Hepatocyte (in vitro differentiated cells): ENCODE measurements around the gene NIN.

Experiments used
- EZH2 ChIP-seq: fragments of 200-600 bp; sonication (generic); IDR thresholded peaks from 2 replicates; pipeline ENCODE4 v1.6.1; 2016; ENCODE audit warnings: antibody characterized with exemption, mild to moderate bottlenecking, borderline replicate concordance
- EZH2phosphoT487 ChIP-seq: fragments of 200-600 bp; sonication (generic); IDR thresholded peaks from one replicate; pipeline ENCODE4 v1.6.1; 2018; ENCODE audit warnings: antibody characterized with exemption, mild to moderate bottlenecking, low read depth, moderate library complexity; ENCODE audit not compliant: unreplicated experiment, severe bottlenecking
- TF ChIP-seq, protein P1 (sequence below): fragments of 200-600 bp; sonication (generic); IDR thresholded peaks from 2 replicates; pipeline ENCODE4 v1.5.1; 2016; ENCODE audit warnings: antibody characterized with exemption, mild to moderate bottlenecking; ENCODE audit not compliant: poor library complexity

DNA sequence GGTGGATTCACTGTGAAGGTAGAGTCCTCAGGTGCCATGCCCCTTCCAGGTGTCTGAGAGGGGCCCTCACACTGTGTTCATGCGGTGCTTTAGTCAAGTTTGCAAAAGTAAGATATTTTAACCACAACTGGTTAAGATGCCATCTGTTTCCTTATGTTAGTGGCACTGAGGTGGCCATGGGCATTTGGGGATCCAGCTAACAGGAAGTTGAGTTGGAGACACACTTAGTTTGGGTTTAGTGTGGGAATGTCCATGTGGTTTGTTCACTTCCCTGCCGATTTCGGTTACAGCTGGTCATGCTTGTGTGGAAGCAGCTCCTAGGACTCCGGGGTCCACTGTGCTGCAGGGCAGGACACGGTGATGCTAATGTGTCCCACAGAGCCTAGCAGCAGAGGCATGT, 23.6 kb upstream of the NIN start:
- TF ChIP-seq, protein P1, sequence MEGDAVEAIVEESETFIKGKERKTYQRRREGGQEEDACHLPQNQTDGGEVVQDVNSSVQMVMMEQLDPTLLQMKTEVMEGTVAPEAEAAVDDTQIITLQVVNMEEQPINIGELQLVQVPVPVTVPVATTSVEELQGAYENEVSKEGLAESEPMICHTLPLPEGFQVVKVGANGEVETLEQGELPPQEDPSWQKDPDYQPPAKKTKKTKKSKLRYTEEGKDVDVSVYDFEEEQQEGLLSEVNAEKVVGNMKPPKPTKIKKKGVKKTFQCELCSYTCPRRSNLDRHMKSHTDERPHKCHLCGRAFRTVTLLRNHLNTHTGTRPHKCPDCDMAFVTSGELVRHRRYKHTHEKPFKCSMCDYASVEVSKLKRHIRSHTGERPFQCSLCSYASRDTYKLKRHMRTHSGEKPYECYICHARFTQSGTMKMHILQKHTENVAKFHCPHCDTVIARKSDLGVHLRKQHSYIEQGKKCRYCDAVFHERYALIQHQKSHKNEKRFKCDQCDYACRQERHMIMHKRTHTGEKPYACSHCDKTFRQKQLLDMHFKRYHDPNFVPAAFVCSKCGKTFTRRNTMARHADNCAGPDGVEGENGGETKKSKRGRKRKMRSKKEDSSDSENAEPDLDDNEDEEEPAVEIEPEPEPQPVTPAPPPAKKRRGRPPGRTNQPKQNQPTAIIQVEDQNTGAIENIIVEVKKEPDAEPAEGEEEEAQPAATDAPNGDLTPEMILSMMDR = no peak
- no peak for TF ChIP-seq EZH2
- TF ChIP-seq EZH2phosphoT487 = no peak
